Gastroesophageal sphincter (tissue), 3 donors: ENCODE data around the gene SBK2.

Experiments
- CTCF ChIP-seq, 4 experiments: fragments of 200-600 bp in 2 of 4; fragments of 450-650 bp in 2 of 4; sonication (generic) in 1 of 4; IDR thresholded peaks; one replicate each; pipeline ENCODE4 v1.5.1; 2017 to 2019; ENCODE audit warnings: antibody characterized with exemption in 4 of 4, mild to moderate bottlenecking in 2 of 4, moderate library complexity in 2 of 4
- EP300 ChIP-seq: sonication (generic); formaldehyde crosslinking; IDR thresholded peaks from one replicate; pipeline ENCODE4 v1.6.1; 2017; ENCODE audit warnings: antibody characterized with exemption, mild to moderate bottlenecking
- POLR2A ChIP-seq, 2 donors: fragments of 450-650 bp; IDR thresholded peaks; one replicate each; pipeline ENCODE4 v1.6.1; 2017; ENCODE audit warnings: antibody characterized with exemption in 2 of 2, mild to moderate bottlenecking in 2 of 2, moderate library complexity in 1 of 2
- POLR2AphosphoS5 ChIP-seq: sonication (generic); formaldehyde crosslinking; IDR thresholded peaks from one replicate; pipeline ENCODE4 v1.6.1; 2017; ENCODE audit warnings: antibody characterized with exemption

- TF ChIP-seq POLR2AphosphoS5, result no peak
- TF ChIP-seq EP300, result no peak
- TF ChIP-seq CTCF (IDR thresholded peaks at IDR 0.05), result no peak
- no peak for TF ChIP-seq POLR2A (IDR thresholded peaks at IDR 0.05)
Observed at GRCh38 chr19:55526216-55527196, 10.4 kb downstream of the SBK2 start.
